Measurements from ENCODE around the gene ANKRD53.

ANKRD53 gene

GRCh38 chr2:71004857-71005256 lies 26.4 kb downstream of the ANKRD53 start:
- Histone ChIP-seq H4K20me1 (ENCODE audit: low read depth, low read length) (no peaks in the 10 kb centered on the region), H3K9me2 (replicated peaks; ENCODE audit: insufficient read depth, low read length) (no peaks in the 10 kb centered on the region), H3K9ac (ENCODE audit: low read length) (no peak overlapping the region), H3K4me3 (ENCODE audit: insufficient read depth, low read length, poor library complexity, severe bottlenecking) (no peak overlapping the region), H3K9me3 (ENCODE audit: insufficient read depth, low read length) (no peaks in the 10 kb centered on the region), H3F3A (ENCODE audit: insufficient read depth) (no peaks in the 10 kb centered on the region), H3K27ac (ENCODE audit: low read depth, low read length) (no peak overlapping the region), H3K27me3 (ENCODE audit: low read length) (no peaks in the 10 kb centered on the region), H3K79me2 (ENCODE audit: insufficient read depth, low read length) (no peaks in the 10 kb centered on the region), H3K36me3 (ENCODE audit: low read length) (no peaks in the 10 kb centered on the region), H3K4me2 (ENCODE audit: low read depth, low read length, poor library complexity, severe bottlenecking) (no peak overlapping the region), H2AFZ (ENCODE audit: low read depth, low read length, severe bottlenecking) (no peak overlapping the region)
- TF ChIP-seq EZH2phosphoT487 (conservative IDR thresholded peaks at IDR 0.05; ENCODE audit: low read length) (no peak), CTCF (IDR thresholded peaks at IDR 0.05; ENCODE audit: insufficient read depth, low read length, poor library complexity, severe bottlenecking) (no peak)

GRCh38 chr2:71005271-71006202 lies 27.1 kb downstream of the ANKRD53 start:
- no peak overlapping the region for H3K9ac ChIP-seq (ENCODE audit: low read length)
- H3K4me3 ChIP-seq (ENCODE audit: insufficient read depth, low read length, poor library complexity, severe bottlenecking) = no peak overlapping the region
- H3K4me2 ChIP-seq (ENCODE audit: low read depth, low read length, poor library complexity, severe bottlenecking) = no peak overlapping the region
- H3K79me2 ChIP-seq (ENCODE audit: insufficient read depth, low read length) = no peaks in the 10 kb centered on the region
- no peaks in the 10 kb centered on the region for H4K20me1 ChIP-seq (ENCODE audit: low read depth, low read length)
- no peaks in the 10 kb centered on the region for H3F3A ChIP-seq (ENCODE audit: insufficient read depth)
- no peaks in the 10 kb centered on the region for H3K9me3 ChIP-seq (ENCODE audit: insufficient read depth, low read length)
- no peaks in the 10 kb centered on the region for H3K27me3 ChIP-seq (ENCODE audit: low read length)
- H3K36me3 ChIP-seq (ENCODE audit: low read length) = no peaks in the 10 kb centered on the region
- TF ChIP-seq CTCF (IDR thresholded peaks at IDR 0.05; ENCODE audit: insufficient read depth, low read length, poor library complexity, severe bottlenecking) (no peak), EZH2phosphoT487 (conservative IDR thresholded peaks at IDR 0.05; ENCODE audit: low read length) (no peak)
- no peak overlapping the region for H2AFZ ChIP-seq (ENCODE audit: low read depth, low read length, severe bottlenecking)
- H3K9me2 ChIP-seq (replicated peaks; ENCODE audit: insufficient read depth, low read length) = no peaks in the 10 kb centered on the region
- no peak overlapping the region for H3K27ac ChIP-seq (ENCODE audit: low read depth, low read length)

- no peaks in the 10 kb centered on the region for H3K9me3 ChIP-seq (ENCODE audit: insufficient read depth, low read length)
These were observed 27.9 kb downstream of the ANKRD53 start for GRCh38 chr2:71006323-71006722.

More at GRCh38 chr2:71006323-71006722, 27.9 kb downstream of the ANKRD53 start:
- no peak for TF ChIP-seq CTCF (IDR thresholded peaks at IDR 0.05; ENCODE audit: insufficient read depth, low read length, poor library complexity, severe bottlenecking)
- TF ChIP-seq EZH2phosphoT487 (conservative IDR thresholded peaks at IDR 0.05; ENCODE audit: low read length) = no peak
- H2AFZ ChIP-seq (ENCODE audit: low read depth, low read length, severe bottlenecking) = no peak overlapping the region
- H3F3A ChIP-seq (ENCODE audit: insufficient read depth) = no peaks in the 10 kb centered on the region
- no peaks in the 10 kb centered on the region for H4K20me1 ChIP-seq (ENCODE audit: low read depth, low read length)
- H3K4me2 ChIP-seq (ENCODE audit: low read depth, low read length, poor library complexity, severe bottlenecking) = no peak overlapping the region
- H3K36me3 ChIP-seq (ENCODE audit: low read length) = no peaks in the 10 kb centered on the region
- no peaks in the 10 kb centered on the region for H3K27me3 ChIP-seq (ENCODE audit: low read length)
- H3K9me2 ChIP-seq (replicated peaks; ENCODE audit: insufficient read depth, low read length) = no peaks in the 10 kb centered on the region
- H3K4me3 ChIP-seq (ENCODE audit: insufficient read depth, low read length, poor library complexity, severe bottlenecking) = no peak overlapping the region
- no peak overlapping the region for H3K9ac ChIP-seq (ENCODE audit: low read length)
- no peak overlapping the region for H3K27ac ChIP-seq (ENCODE audit: low read depth, low read length)
- no peaks in the 10 kb centered on the region for H3K79me2 ChIP-seq (ENCODE audit: insufficient read depth, low read length)
